HL-60/S4 treated with phorbol 12-myristate 13-acetate at 8.2 ng/mL for 4 days and 3 days (cell line): Measurements from ENCODE around the gene TNC.

Experiments
- in situ Hi-C: fragments of 300-500 bp; cut with MboI; formaldehyde crosslinking; loops from 2 replicates; pipeline ENCODE4 v1.15.0; 2022; ENCODE audit warnings: low sequenced_read_pairs

Gene TNC

DNA sequence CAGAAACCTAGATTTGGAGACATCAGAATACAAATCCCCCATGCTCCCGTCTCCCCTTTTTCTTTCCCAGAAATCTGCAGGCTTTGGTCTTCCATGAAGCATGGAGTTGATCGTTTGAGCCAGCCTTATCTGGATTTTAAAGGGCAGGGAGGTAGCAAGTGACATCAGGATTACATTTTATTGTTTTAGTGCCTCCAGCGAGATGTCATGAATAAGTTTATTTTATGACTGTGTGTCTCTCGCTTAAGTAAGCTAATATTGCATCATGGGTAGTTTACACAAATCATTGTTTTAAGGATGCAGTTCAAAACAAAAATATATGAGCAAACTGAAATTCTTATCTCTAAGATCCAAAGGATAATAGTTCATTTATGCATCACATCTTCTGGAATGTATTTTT lies 136.9 kb downstream of the TNC start:
- in situ Hi-C loops, result no loop called here

DNA sequence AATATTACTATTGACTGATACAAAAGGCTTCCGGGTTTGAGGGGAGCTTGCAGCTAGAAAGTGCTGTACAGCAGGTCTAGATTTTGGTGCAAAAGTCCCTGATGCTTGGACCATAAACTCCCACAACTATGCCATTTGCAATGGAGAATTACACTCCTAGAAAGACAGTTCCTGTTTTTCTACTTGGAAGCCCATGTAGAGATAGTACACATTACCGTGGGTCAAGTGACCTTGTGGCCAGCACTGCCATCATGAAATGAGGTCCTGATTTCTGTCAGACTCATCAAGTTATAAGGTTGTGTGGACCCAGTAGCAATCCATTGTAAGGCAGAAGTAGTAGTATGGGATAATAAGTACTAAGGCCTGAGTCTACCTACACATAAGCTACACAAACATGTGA lies 144.7 kb downstream of the TNC start:
- in situ Hi-C loops, result no loop called here

DNA sequence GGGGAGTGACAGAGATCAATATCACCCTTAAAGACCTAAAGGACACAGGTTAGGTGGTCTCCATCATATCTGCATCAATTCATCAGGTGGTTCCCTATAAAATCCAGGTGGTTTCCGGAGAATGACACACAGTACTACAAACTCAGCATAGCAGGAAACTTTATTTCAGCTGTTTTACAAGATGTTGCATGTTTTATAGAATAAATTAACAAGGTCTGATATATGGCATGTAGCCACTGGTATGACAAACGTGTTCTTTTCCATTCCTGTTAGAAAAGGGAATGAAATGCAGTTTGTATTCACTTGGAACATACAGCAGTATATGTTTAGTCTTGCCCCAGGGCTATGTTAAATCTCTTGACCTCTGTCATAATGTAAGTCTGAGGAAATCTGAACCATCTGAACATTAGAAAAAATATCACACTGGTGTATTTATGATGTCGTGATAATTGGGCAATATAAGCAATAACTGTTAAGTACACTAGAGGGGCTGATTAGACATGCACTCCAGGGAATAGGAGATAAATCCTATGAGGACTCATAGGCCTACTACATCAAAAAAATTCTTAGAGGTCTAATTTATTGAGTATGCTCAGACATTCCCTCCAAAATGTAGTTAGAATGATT lies 145.3 kb downstream of the TNC start:
- in situ Hi-C loops, result no loop called here
